ENCODE results near the gene ULK4.

DNA sequence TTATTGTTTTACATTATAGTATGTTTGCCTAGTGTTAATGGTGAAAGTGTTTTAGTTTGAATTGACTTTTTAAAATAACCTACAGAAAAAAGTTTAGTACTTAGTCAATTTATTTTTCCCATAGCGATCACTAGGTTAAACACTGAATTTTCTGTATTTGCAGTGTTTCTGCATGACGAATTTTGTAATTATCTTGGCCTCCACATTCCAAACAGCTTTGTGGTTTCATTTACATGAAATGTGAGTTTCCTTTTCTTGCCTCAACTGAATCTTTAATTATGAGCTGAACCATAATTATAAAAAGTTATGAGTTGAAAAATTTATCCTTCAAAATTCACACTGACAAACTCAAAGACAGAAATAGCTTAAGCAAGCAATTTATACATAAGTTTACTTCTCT, 527.1 kb downstream of the ULK4 start:
- no peak for TF ChIP-seq POLR2A (IDR thresholded peaks at IDR 0.05)
- TF ChIP-seq, protein P1, sequence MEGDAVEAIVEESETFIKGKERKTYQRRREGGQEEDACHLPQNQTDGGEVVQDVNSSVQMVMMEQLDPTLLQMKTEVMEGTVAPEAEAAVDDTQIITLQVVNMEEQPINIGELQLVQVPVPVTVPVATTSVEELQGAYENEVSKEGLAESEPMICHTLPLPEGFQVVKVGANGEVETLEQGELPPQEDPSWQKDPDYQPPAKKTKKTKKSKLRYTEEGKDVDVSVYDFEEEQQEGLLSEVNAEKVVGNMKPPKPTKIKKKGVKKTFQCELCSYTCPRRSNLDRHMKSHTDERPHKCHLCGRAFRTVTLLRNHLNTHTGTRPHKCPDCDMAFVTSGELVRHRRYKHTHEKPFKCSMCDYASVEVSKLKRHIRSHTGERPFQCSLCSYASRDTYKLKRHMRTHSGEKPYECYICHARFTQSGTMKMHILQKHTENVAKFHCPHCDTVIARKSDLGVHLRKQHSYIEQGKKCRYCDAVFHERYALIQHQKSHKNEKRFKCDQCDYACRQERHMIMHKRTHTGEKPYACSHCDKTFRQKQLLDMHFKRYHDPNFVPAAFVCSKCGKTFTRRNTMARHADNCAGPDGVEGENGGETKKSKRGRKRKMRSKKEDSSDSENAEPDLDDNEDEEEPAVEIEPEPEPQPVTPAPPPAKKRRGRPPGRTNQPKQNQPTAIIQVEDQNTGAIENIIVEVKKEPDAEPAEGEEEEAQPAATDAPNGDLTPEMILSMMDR (IDR thresholded peaks at IDR 0.05 in 4 of 5, conservative IDR thresholded peaks at IDR 0.05 in 1 of 5), result no peak

All from gastrocnemius medialis (tissue), 4 donors.